Activated CD8-positive, alpha-beta memory T cell treated with anti-CD3 and anti-CD28 coated beads, Interleukin-2, amount 50 U/mL, for 4 hours (primary cell): ENCODE measurements around the gene RHOT1.

ENCODE experiments used
- DNase-seq: peaks from one replicate; pipeline ENCODE4 v3.0.0-alpha.2; 2020

RHOT1 gene

GRCh38 chr17:32274643-32275042 lies 132.3 kb downstream of the RHOT1 start:
- DNase-seq: no peak
